ENCODE results near the gene HMG20A.

Gene HMG20A

DNA sequence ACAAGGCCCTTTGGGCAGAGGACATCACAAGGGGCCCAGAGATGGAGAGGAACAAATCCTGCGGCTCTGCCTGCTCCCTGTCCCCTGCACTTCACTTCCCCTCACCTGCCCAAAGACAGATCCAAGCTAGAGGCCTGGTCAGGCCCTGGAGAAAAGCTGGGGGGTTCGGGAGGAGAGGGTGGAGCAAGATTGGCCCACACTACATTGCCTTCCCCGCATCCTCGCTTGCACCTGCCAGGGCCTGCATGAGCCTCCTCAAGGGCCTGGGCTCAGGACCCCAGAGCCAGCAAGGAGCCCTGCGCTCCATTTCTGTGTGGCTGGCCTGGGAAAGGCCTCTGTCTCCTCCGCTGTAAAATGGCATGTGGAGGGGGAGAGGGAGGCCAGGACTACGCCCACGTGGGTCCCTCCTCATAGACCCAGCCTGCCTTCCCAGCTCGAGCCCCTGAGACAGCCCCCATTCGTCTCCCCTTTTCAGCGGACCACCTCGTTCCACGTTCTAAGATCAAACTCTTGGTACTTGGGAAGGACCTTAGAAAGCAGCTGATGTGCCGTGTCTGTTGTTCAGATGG is 106.0 kb downstream of the HMG20A start:
- no peak for DNase-seq

- no peak for DNase-seq
These were observed 106.6 kb downstream of the HMG20A start for GRCh38 chr15:77527164-77527778.

- DNase-seq: no peak
These were observed 107.1 kb downstream of the HMG20A start for GRCh38 chr15:77527831-77528231.

DNA sequence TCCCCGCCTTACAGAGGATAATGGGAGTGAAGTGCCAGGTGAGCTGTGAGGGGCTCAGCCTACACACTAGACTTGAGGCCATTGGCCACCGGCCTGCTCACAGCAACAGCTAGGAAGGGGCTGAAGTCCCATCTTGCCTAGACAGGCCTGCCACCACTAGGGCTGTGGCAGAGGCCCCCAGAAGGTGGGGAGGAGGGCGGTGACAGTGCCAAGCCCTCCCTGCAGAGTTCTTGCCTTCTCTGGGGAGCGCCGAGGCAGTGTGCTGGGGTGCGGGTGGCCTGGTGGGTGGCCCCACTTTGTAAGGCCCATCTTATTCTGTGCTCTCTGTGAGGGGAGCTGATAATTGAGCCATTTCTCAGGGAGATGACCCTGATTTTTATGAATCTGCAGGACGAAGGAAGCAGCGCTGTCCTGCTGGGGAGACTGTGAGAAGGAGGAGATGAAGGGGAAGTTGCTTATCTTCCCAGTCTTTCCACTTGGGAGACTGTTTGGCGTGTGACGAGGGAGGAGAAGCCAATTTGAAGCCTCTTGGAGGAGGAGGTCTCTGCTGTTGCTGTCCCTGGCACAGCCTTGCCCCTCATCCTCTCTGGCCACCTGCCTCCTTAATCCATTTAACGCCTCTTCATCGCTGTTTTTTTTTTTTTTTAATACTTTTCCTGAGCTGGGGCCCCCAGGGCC is 107.7 kb downstream of the HMG20A start:
- no peak for DNase-seq

DNA sequence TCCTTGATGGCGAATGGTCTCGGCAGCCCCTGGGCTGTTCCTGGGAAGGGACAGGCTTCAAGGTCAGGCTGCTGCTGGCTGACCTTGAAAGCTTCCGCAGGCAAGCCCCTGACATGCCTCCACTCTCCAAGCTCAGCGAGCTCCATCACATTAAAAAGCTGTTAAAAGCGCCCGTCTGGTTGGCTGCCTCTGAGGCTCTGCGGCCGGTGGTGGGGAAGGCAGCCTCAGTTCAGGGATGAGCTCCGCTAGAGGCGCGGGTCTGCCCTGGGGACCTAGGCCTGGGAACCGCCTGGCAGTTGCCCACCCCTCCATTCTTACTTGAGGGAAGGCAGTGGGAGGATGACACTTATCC is 108.3 kb downstream of the HMG20A start:
- no peak for DNase-seq

GRCh38 chr15:77529394-77530159 is 108.9 kb downstream of the HMG20A start:
- no peak for DNase-seq

GRCh38 chr15:77530576-77530975 is 109.9 kb downstream of the HMG20A start:
- no peak for DNase-seq

DNA sequence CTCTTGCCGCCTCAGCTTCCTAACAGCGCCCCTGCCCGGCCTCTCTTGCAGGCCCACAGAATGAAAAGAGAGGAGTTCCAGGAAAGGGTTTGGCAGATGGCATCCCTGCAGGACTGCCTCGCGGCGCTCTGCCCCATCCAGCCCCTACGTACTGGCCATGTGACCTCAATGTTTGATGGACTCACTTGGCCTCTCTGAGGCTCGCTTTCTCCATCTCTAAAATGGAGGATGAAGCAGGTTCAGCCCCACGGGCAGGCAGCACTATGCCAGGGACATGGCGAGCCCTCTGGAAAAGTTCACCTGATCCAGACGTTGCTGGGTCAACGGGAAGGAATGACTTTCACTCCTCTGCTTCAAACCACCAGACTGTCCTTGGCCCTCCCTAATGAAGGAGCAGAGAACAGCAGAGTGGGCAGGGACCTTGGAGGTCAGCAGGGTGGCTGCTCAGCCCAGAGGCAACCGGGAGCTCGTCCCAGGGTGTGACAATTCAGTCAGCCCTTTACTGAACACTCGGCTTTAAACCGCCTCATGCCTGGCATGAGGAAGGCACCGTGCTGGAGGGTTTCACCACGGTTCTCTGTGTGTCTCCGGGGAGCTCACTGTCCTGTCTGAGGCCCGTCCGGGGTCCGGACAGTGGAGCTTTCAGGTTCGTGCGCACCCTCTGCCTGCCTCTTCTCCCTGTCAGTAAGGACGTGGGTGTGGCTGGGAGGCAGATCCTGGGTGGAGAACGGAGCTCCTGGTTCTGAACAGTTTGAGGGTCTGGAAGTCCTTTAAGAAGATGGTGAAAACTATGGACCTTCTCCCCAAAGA is 110.7 kb downstream of the HMG20A start:
- DNase-seq: no peak

DNA sequence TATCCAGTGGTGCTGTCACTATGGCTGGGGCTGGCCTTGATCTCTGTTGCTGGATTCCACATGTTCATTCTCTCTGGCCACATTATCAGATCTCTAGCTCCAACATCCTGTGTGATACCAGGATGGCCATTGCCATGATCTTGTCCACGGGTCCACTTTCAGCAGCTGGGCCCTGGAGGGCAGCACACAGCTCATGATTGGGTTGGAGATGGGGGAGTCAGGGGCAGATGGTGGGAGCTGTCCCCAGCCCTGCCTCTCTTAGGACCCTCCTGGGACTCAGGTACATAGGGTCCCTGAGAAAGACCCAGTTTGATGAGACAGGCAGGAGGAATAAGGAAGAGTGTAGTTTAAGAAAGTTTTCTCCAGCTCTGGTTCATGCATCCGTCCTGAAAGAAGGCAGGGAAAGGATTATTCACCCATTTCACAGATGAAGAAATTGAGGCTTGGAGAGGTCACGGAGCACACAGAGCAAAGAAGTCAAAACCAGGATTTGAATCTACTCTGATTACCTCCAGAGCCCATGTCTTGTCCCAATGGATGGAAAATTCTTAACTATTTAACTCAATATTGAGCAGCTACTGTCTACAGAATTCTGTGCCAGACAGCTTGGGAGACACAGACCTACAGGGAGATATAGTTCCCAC is 111.5 kb downstream of the HMG20A start:
- no peak for DNase-seq

- no peak for DNase-seq
These were observed 112.2 kb downstream of the HMG20A start for GRCh38 chr15:77532846-77533245.

GRCh38 chr15:77533578-77534430 is 113.1 kb downstream of the HMG20A start:
- DNase-seq: no peak
